GM18526 (cell line): ENCODE measurements around the gene ZNF148.

ENCODE experiments used
- POLR2A ChIP-seq: IDR thresholded peaks from 3 replicates; pipeline ENCODE4 v1.6.1; 2011; ENCODE audit not compliant: insufficient read length; ENCODE audit errors: extremely low read depth

The ZNF148 gene

DNA sequence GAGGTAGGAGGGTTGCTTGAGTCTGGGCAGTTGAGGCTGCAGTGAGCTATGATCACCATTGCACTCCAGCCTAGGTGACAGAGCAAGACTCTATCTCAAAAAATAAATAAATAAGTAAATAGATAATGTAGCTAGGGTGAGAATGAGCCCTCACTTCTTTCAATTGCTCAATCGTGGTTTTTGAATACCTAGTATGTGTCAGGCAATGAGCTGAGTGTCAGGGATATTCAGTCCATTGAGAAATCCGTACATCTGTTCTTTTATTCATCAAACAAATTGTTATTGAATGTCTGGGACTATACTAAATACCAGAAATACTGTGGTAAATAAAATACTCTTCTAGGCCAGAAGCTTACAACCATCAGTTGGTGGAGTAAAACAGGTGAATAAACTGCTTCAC lies 6.2 kb upstream of the ZNF148 start:
- TF ChIP-seq POLR2A: no peak

DNA sequence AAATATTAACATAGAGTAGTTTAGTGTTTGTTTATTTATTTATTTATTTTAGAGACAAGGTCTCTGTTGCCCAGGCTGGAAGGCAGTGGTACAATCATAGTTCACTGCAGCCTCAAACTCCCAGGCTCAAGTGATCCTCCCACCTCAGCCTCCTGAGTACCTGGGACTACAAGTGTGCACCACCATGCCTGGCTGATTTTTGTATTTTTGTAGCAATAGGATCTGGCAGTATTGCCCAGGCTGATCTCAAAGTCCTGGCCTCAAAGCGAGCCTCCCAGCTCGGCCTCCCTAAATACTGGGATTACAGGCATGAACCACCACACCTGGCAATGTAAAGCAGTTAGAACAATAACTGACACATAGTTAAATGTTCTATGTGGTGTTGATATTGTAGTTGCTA lies 4.4 kb upstream of the ZNF148 start:
- no peak for TF ChIP-seq POLR2A

DNA sequence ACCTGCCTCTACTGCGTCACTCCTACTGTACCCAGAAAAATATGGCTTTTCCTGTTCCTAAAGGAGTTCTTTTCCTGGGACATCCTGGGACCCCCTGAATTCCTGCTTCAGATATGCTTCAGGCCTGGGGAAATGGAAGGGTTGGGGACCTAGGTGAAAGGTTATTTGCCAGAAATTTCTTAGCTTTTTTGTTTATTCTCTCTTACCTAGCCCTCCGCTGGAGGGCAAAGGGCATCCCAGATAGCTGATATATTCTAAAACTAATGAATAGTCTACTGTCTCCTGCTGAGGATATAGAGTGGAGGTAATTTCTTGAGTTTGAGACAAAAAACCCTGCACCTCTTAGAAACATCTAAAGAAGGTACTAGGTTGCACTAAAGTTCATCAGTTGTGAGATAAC lies 3.6 kb upstream of the ZNF148 start:
- TF ChIP-seq POLR2A: no peak

DNA sequence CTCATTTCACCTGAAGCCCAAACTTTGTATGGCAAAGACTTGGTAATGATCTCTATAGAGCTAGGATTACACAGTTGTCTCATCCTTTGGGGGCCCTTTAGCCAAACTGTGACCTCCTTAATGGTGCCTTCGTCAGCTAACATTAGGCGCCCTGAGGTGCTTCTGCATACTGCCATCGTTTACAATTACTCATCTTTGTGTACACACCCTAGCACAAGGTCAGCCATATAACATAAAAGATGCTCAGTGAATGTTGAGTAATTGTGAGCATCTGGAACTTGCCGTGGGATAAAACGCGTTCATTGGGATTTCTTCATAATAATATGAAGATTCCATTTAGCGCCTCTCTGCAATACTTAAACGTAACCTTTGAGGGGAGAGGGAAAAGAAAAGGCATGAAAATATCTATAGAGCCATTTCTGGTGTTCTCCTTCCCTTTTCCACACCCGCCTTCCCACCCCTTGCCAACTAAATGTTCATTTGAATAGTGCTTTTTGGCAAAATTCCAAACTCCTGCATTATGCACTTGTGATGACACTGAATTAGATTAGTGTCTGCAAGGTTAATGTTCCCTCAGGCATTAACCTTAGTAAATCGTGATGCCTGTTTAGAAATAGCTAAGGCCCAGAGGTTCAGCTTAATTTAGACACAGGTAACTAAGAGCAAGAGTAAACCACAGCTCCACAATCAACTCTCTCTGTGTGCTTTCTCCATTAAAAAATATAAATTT lies 990 bp upstream of the ZNF148 start:
- no peak for TF ChIP-seq POLR2A

DNA sequence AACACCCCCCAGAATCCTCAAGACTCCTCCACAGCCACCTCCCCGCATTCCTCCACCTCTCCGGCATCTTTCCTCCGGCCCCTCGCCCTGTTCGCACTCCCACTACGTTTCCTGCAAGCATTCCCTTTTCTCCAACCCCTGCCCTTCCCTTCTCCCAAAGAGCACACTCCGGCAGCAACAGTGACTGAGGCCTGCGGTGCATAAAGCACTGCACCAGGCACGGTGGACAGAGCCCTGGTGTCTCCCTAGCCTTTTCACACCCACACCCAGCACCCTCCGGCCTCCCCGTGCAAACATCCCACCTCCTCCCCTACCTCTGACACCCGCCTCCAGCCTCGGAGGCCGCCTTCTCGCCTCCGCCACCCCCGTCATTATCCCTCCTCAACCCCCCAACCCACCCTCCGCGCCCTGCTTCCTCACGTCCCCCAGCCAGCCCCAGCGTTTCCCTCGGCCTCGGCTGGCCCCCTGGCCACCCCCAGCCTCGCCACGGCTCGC lies 577 bp downstream of the ZNF148 start:
- no peak for TF ChIP-seq POLR2A

DNA sequence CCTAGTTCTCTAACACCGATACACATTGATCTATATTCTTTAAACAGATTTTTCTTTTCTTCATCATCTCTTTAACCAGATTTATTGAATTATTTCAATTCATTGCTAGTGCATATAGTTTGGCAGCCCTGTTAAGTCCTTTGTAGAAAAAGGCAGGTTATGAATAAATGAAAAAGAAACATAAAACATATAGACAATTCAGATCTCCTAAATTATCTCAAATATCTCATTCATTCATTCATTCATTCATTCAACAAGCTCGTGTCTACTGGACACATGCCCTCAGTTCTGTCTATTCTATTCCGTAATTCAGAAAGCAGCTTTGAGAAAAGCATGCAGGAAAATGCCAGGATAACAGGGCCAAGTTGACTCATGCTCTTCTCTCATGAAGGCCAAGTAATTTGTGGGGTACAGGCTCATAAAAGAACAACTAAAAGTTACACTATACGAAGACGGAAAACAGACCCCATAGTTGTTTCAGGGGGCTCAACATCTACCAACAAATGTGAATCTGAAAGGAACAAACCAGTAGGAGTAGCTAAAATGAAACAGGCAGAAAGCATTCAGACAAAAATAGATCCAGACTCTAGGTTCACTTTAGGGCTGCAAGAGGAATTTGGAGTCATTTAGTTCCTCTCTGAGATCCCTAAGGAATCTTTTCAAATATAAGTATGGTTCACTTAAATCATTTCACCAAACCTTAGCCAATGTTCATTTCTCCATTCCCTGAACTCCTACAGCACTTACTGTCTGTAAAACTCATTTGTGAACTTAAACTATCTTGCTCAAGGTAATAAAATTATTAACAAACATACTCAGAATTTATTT lies 7.5 kb downstream of the ZNF148 start:
- no peak for TF ChIP-seq POLR2A

DNA sequence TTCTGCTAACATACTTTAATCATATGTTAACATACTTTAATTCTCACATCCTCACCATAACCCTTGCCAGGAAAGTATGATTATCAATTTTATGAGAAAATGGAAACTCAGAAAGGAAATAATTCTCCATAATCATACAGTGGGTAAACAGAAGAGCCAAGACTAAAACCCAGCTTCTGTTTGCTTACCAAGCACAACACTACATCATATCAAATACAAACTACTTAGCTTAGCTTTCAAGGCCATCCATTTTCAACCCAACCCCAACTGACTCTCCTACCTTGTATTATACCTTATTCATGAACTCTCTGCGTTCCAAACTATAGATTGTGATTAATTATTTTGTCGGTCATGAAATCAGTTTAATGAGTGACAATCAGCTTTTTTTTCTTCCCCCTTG lies 9.0 kb downstream of the ZNF148 start:
- TF ChIP-seq POLR2A: no peak

DNA sequence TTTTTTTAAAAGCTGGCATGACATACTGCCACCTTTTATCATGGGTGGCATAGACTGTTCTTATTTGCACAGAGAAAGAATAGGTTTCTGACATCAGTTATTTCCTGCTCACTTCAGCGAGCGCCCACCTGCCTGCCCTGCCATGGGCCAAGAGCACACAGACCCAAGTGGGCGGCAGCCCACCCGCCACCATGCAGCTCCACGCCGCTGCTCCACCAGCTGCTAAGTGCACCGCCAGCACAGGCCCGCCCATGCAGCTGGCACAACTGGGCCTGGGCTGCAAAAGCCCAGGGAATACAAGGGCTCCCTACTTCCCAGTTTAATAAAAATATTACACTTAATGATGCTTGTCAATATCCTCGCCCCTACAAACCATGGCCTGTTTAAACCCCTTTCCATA lies 15.4 kb downstream of the ZNF148 start:
- TF ChIP-seq POLR2A: no peak

DNA sequence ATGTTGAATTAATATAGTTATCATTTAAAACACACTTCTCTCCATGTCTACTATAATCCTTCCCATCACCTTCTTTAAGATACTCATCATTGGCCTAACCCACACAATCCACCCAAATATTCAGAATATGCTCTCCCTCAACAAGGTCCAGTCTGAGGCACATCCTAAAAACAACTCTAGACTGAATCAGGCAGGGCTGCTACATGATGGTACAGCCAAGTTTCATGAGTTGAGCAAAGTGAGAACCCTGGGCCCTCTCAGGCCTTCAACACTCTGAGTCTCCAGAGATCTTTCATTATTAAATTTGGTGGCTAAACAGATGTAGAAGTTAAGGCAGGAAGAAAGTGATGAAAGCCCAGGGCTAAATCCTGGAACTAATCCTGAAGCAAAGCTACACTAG lies 16.2 kb downstream of the ZNF148 start:
- TF ChIP-seq POLR2A: no peak

DNA sequence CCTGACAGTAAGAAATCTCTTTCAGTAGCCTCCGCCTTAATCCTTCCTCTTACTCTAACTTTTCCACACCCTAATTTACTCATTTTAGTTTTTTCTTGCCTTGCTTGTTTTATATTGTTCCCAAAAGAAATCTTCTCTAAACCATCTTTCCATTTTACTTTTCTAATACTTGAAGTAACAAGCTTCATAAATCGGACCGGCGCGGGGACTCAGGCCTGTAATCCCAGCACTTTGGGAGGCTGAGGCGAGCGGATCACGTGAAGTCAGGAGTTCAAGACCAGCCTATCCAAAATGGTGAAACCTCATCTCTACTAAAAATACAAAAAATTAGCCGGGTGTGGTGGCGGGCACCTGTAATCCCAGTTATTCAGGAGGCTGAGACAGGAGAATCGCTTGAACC lies 17.3 kb downstream of the ZNF148 start:
- no peak for TF ChIP-seq POLR2A

DNA sequence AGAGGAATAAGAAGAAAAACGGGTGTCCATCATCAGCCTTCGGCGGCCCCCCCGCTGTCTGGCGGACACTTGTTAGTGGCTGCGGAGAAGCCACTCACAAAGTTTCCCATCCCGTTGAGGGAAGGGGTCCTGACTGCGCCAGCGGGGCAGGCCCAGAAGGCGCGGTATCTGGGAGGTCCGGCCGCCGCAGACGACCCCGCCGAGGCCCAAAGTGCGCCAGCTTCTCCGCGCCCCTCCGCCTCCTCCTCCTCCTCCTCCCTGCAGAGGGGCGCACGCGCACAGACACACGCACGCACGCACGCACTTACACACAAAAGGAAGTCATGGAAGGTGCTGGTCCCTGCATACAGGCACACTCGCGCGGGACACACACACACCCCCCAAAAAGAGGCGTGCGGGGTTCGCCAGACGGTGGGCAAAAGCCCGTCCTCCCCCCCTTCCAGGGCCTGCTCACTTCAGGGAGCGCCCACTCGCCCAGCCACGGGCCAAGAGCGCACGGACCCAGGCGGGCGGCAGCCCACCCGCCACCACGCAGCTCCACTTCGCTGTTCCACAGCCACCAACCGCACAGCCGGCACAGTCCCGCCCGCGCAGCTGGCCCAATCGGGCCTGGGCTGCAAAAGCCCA lies 18.0 kb downstream of the ZNF148 start:
- peak; percentile 30 for TF ChIP-seq POLR2A

DNA sequence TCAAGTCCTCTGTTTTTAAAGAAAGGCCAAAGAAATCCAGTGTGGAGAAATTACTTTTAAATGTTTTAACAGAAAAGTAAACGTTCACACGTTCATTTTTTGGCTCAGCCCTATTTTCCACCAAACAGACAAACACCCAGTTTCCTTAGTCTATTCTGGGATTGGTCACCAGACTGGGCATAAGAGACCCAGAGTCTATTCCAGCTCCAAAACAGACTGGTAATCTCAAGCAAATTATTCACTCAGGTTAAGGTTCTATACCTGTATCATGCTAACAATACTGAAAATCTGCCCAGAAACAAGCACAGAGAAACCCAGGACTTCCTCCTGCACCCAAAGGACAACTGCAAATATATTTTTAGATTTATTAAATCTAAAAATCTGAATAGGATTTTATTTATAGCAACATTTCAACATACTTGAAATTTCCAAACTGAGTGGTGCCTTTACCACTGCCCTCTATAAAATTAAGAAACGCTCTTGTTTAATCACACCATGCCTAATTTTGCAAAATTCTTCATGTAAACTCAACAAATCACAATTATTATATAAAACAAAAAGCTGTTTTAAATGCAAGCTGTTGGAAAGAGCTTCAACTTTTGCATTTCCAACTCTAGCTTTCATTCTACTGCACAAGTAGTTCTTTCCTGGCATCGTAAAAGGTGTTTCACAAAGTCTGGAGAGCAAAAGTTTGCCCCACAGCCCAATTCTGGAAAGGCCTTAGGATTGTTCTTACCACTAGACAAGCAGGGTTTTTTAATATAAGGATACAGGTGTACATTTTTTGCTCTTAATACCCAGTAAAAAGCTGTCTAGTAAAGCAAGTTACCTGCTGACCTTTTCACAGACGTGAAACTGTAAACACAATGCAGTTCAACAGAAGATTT lies 18.7 kb downstream of the ZNF148 start:
- no peak for TF ChIP-seq POLR2A

DNA sequence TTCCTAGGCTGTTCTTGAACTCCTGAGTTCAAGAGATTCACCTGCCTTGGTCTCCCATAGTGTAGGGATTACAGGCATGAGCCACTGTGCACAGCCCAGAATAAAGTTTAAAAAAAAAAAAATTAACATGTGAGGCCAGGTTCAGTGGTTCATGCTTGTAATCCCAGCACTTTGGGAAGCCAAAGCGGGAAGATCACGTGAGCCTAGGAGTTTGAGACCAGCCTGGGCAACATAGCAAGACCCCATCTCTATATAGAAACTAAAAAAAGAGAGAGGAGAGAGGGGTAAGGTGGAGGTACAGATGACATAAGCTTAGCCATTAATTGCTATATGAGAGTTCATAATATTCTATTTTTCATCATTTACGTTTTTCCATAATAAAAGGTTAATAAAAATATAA lies 21.5 kb downstream of the ZNF148 start:
- no peak for TF ChIP-seq POLR2A

DNA sequence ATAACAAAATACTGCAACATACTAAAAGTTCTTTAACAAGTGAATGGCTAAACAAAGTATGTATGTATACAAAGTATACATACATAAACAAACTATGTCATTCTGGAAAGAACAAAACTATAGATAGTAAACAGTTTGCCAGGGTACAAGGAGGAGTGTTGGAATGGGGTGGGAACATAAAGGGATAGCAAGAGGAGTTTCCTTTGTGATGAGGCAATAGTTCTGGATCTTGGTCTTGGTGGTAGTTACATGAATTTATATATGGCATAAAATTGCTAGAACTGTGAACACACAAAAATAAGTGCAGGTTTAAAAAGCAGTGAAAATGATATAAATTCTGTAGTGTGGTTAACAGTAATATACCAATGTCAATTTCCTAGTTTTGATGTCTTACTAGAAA lies 22.0 kb downstream of the ZNF148 start:
- no peak for TF ChIP-seq POLR2A
